OCI-LY1 (cell line): ENCODE measurements around the gene NOTO.
"Not testable (repeated sequence)": the region's sequence is repeated elsewhere in the genome, so short reads cannot be mapped to it uniquely, and the experiment has no call there.

Source experiments
- CTCF ChIP-seq: fragments of 200-600 bp; sonication (generic), shearing (Covaris generic); IDR thresholded peaks from 2 replicates; pipeline ENCODE4 v1.5.1; 2017; ENCODE audit warnings: mild to moderate bottlenecking, antibody characterized with exemption, low read length, moderate library complexity, mixed read lengths
- EZH2 ChIP-seq: fragments of 200-600 bp; sonication (generic), shearing (Covaris generic); IDR thresholded peaks from 2 replicates; pipeline ENCODE4 v1.8.0; 2017; ENCODE audit warnings: borderline replicate concordance, mixed run types, mild to moderate bottlenecking, antibody characterized with exemption, low read length, moderate library complexity, mixed read lengths

- TF ChIP-seq CTCF, EZH2: not testable (repeated sequence)
Measured at GRCh38 chr2:73166813-73167212, 35.6 kb upstream of the NOTO start.
